Activated CD4-positive, alpha-beta T cell treated with anti-CD3 and anti-CD28 coated beads, Interleukin-2, amount 10 ng/mL, durations not matched to agents 7 days and 5 days (primary cell): Measurements from ENCODE around the gene PRKN. TPM values are rescaled to one million over a fixed set of nuclear protein-coding genes. Genes with fewer than 3 reads are reported as not detected.

Experiments
- CTCF ChIA-PET: fragments of 350-600 bp; sonication (Branson Sonifier 250); formaldehyde crosslinking; loops from one replicate; lab custom pipeline; 2021; ENCODE audit warnings: antibody characterized with exemption; lab: Charles Lee
- POLR2A ChIA-PET: fragments of 350-600 bp; sonication (Branson Sonifier 250); formaldehyde crosslinking; loops from one replicate; lab custom pipeline; 2021; ENCODE audit warnings: antibody characterized with exemption; lab: Charles Lee
- DNase-seq: peaks from one replicate; pipeline ENCODE4 v3.0.0-alpha.2; 2020
- H3K27ac Mint-ChIP-seq: one replicate; pipeline ENCODE4 v1.8.0; 2021; ENCODE audit warnings: mild to moderate bottlenecking, moderate library complexity, mixed read lengths
- H3K27me3 Mint-ChIP-seq: one replicate; pipeline ENCODE4 v1.8.0; 2021; ENCODE audit warnings: mixed read lengths
- H3K36me3 Mint-ChIP-seq: one replicate; pipeline ENCODE4 v1.8.0; 2021; ENCODE audit warnings: low read depth, mixed read lengths
- H3K4me1 Mint-ChIP-seq: one replicate; pipeline ENCODE4 v1.8.0; 2021; ENCODE audit warnings: mixed read lengths
- H3K4me3 Mint-ChIP-seq: one replicate; pipeline ENCODE4 v1.8.0; 2021; ENCODE audit warnings: mild to moderate bottlenecking, moderate library complexity, mixed read lengths
- H3K9me3 Mint-ChIP-seq: one replicate; pipeline ENCODE4 v1.8.0; 2021; ENCODE audit warnings: mixed read lengths
- total RNA-seq, 2 experiments: library from RNA; stranded (reverse); gene quantifications; one replicate each; pipeline ENCODE4 v1.2.3, GENCODE V29; 2021

PRKN gene
- total RNA-seq, 2 experiments from 2014 or later: 0.77 to 0.94 TPM

GRCh38 chr6:161406646-161407045, 1320.9 kb downstream of the PRKN start:
- Mint-ChIP-seq H3K27me3 (no peaks in the 10 kb centered on the region), H3K9me3 (no peaks in the 10 kb centered on the region), H3K27ac (no peak overlapping the region), H3K36me3 (no peaks in the 10 kb centered on the region), H3K4me3 (no peak overlapping the region), H3K4me1 (no peaks in the 10 kb centered on the region)
- ChIA-PET POLR2A (no interaction called here), CTCF (no interaction called here)
- DNase-seq: no peak

- H3K27me3 Mint-ChIP-seq: no peaks in the 10 kb centered on the region
- H3K27ac Mint-ChIP-seq: no peak overlapping the region
- H3K4me3 Mint-ChIP-seq: no peak overlapping the region
- H3K36me3 Mint-ChIP-seq: no peaks in the 10 kb centered on the region
- H3K4me1 Mint-ChIP-seq: no peaks in the 10 kb centered on the region
- ChIA-PET POLR2A (no interaction called here), CTCF (no interaction called here)
- no peak for DNase-seq
- no peaks in the 10 kb centered on the region for H3K9me3 Mint-ChIP-seq
Measured at GRCh38 chr6:161405418-161405817, 1322.1 kb downstream of the PRKN start.

DNA sequence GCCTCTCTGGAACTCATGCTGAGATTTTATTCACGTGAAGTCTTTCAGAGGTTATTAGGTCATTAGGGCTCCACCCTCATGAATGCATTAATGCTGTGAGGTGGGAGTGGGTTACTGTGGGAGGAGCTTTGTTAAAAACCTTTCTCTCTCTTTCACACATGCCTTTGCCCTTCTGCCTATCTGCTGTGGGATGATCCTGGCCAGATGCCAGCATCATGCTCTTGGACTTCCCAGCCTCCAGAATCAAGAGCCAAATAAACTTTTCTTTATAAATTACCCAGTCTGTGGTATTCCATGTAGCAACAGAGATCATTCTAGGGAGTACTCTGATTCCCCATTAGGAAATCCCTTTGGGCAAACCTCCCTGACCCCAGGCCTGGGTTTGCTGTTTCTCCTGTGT, 1323.8 kb downstream of the PRKN start:
- Mint-ChIP-seq H3K36me3 (no peaks in the 10 kb centered on the region), H3K27ac (no peak overlapping the region), H3K4me1 (no peaks in the 10 kb centered on the region), H3K4me3 (no peak overlapping the region), H3K9me3 (no peaks in the 10 kb centered on the region), H3K27me3 (no peaks in the 10 kb centered on the region)
- CTCF ChIA-PET: interaction anchor here (1.2 kb wide), 1 partner anchor 10 kb away, joined by 3 read pairs; no protein-coding TSS in a partner anchor
- POLR2A ChIA-PET: no interaction called here
- no peak for DNase-seq

GRCh38 chr6:161401587-161402309, 1325.8 kb downstream of the PRKN start:
- H3K27me3 Mint-ChIP-seq: peaks cover 5% of the 10 kb centered on the region
- no peaks in the 10 kb centered on the region for H3K4me1 Mint-ChIP-seq
- CTCF ChIA-PET: no interaction called here

DNA sequence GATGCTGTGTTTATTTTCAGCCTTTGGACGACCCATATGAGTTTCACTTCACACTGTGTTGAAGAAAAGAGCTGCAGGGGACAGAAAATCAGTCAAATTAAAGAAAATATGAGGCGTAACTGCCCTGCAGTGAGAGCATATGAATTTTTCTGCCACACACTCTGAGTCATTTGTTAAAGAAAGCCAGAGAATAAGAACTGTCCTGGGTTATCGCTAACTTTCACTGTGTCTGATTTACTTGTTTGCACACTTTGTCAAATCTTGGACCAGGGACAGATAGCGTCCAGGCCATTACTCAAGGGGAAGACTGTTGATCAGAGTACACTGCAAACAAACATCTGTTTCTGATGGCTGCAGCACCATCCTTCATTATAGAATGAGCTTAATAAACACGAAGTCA, 1326.9 kb downstream of the PRKN start:
- H3K27ac Mint-ChIP-seq: no peak overlapping the region
- H3K36me3 Mint-ChIP-seq: no peaks in the 10 kb centered on the region
- H3K9me3 Mint-ChIP-seq: no peaks in the 10 kb centered on the region
- peaks cover 5% of the 10 kb centered on the region for H3K27me3 Mint-ChIP-seq
- no peaks in the 10 kb centered on the region for H3K4me1 Mint-ChIP-seq
- H3K4me3 Mint-ChIP-seq: no peak overlapping the region
- ChIA-PET CTCF (no interaction called here), POLR2A (no interaction called here)
- no peak for DNase-seq

More at GRCh38 chr6:161401587-161402309, 1325.8 kb downstream of the PRKN start:
- no peak for DNase-seq
- Mint-ChIP-seq H3K9me3 (no peaks in the 10 kb centered on the region), H3K4me3 (no peak overlapping the region), H3K27ac (no peak overlapping the region), H3K36me3 (no peaks in the 10 kb centered on the region)
- POLR2A ChIA-PET: no interaction called here

- POLR2A ChIA-PET: no interaction called here
Measured at GRCh38 chr6:161396539-161396938, 1331.0 kb downstream of the PRKN start.

DNA sequence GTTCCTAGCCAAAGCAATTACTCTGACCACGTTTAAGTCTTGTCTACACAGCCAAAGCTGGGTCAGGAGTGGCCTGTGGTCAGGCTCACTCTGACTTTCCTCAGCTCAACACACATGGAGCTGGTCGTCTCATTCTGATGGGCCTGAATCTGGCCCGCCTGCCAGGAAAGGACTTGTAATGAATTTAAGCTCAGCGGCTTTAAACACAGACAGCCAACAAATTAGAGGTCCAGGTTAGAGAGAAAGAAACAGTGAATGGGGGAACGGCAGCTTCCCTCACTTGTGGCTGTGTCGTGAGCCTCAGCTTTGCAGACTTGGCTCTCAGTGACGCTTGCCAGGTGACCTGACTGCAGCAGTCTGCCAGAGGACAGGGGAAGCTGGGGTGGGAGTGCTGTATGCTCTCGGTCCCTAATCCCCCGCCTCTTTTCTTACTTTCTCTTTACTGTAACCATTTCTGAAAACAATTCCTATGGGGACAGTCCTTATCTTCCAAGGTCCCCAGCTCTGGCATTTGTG, 1331.8 kb downstream of the PRKN start:
- no peak overlapping the region for H3K27ac Mint-ChIP-seq
- DNase-seq: no peak
- no peaks in the 10 kb centered on the region for H3K4me1 Mint-ChIP-seq
- ChIA-PET POLR2A (no interaction called here), CTCF (interaction anchor here (1.7 kb wide), 1 partner anchor 22 kb away, joined by 3 read pairs; no protein-coding TSS in a partner anchor)
- peaks cover 5% of the 10 kb centered on the region for H3K27me3 Mint-ChIP-seq
- no peaks in the 10 kb centered on the region for H3K9me3 Mint-ChIP-seq
- no peaks in the 10 kb centered on the region for H3K36me3 Mint-ChIP-seq
- H3K4me3 Mint-ChIP-seq: no peak overlapping the region

More at GRCh38 chr6:161396539-161396938, 1331.0 kb downstream of the PRKN start:
- no peaks in the 10 kb centered on the region for H3K9me3 Mint-ChIP-seq
- DNase-seq: no peak
- H3K27ac Mint-ChIP-seq: no peak overlapping the region
- no peaks in the 10 kb centered on the region for H3K36me3 Mint-ChIP-seq
- no peaks in the 10 kb centered on the region for H3K4me1 Mint-ChIP-seq
- H3K4me3 Mint-ChIP-seq: no peak overlapping the region
- H3K27me3 Mint-ChIP-seq: peaks cover 5% of the 10 kb centered on the region
- CTCF ChIA-PET: no interaction called here

- Mint-ChIP-seq H3K4me3 (no peak overlapping the region), H3K27ac (no peak overlapping the region), H3K4me1 (no peaks in the 10 kb centered on the region), H3K9me3 (no peaks in the 10 kb centered on the region), H3K27me3 (peaks cover 5% of the 10 kb centered on the region), H3K36me3 (no peaks in the 10 kb centered on the region)
- DNase-seq: no peak
- POLR2A ChIA-PET: no interaction called here
- CTCF ChIA-PET: interaction anchor here (1.0 to 1.6 kb wide), 5 partner anchors 10 to 23 kb away, joined by 3 to 7 read pairs (median 3); no protein-coding TSS in a partner anchor
Measured at GRCh38 chr6:161394437-161394836, 1333.1 kb downstream of the PRKN start.

- Mint-ChIP-seq H3K36me3 (no peaks in the 10 kb centered on the region), H3K9me3 (no peaks in the 10 kb centered on the region), H3K27me3 (peaks cover 5% of the 10 kb centered on the region), H3K4me1 (no peaks in the 10 kb centered on the region), H3K4me3 (no peak overlapping the region), H3K27ac (no peak overlapping the region)
- ChIA-PET CTCF (interaction anchor here (0.6 to 1.6 kb wide), 6 partner anchors 10 to 52 kb away, joined by 3 to 7 read pairs (median 3); no protein-coding TSS in a partner anchor), POLR2A (no interaction called here)
- DNase-seq: peak; percentile 74
Measured at GRCh38 chr6:161393839-161394364, 1333.7 kb downstream of the PRKN start.

- no peaks in the 10 kb centered on the region for H3K4me1 Mint-ChIP-seq
- peaks cover 5% of the 10 kb centered on the region for H3K27me3 Mint-ChIP-seq
- no peak for DNase-seq
- no peaks in the 10 kb centered on the region for H3K9me3 Mint-ChIP-seq
- H3K36me3 Mint-ChIP-seq: no peaks in the 10 kb centered on the region
- H3K4me3 Mint-ChIP-seq: no peak overlapping the region
- POLR2A ChIA-PET: no interaction called here
- CTCF ChIA-PET: interaction anchor here (0.6 to 1.6 kb wide), 7 partner anchors 16 to 661 kb away, joined by 3 to 7 read pairs (median 3); no protein-coding TSS in a partner anchor
- H3K27ac Mint-ChIP-seq: no peak overlapping the region
Measured at GRCh38 chr6:161393292-161393691, 1334.3 kb downstream of the PRKN start.

- POLR2A ChIA-PET: no interaction called here
- H3K27me3 Mint-ChIP-seq: no peaks in the 10 kb centered on the region
- no peak for DNase-seq
- no peaks in the 10 kb centered on the region for H3K4me1 Mint-ChIP-seq
- peaks cover 8% of the 10 kb centered on the region for H3K9me3 Mint-ChIP-seq
- H3K36me3 Mint-ChIP-seq: no peaks in the 10 kb centered on the region
- CTCF ChIA-PET: no interaction called here
- no peak overlapping the region for H3K27ac Mint-ChIP-seq
- H3K4me3 Mint-ChIP-seq: no peak overlapping the region
Measured at GRCh38 chr6:161389756-161390155, 1337.8 kb downstream of the PRKN start.

GRCh38 chr6:161383951-161384350, 1343.6 kb downstream of the PRKN start:
- ChIA-PET CTCF (no interaction called here), POLR2A (no interaction called here)
- H3K4me3 Mint-ChIP-seq: no peak overlapping the region
- H3K27ac Mint-ChIP-seq: no peak overlapping the region
- H3K4me1 Mint-ChIP-seq: no peaks in the 10 kb centered on the region
- peaks cover 8% of the 10 kb centered on the region for H3K9me3 Mint-ChIP-seq
- H3K36me3 Mint-ChIP-seq: no peaks in the 10 kb centered on the region
- no peak for DNase-seq
- no peaks in the 10 kb centered on the region for H3K27me3 Mint-ChIP-seq

GRCh38 chr6:161379834-161380582, 1347.6 kb downstream of the PRKN start:
- ChIA-PET CTCF (no interaction called here), POLR2A (no interaction called here)
- Mint-ChIP-seq H3K9me3 (no peaks in the 10 kb centered on the region), H3K36me3 (no peaks in the 10 kb centered on the region), H3K27ac (no peak overlapping the region), H3K27me3 (no peaks in the 10 kb centered on the region), H3K4me1 (no peaks in the 10 kb centered on the region), H3K4me3 (no peak overlapping the region)
- no peak for DNase-seq
